Stimulated activated CD4-positive, alpha-beta T cell treated with anti-CD3 and anti-CD28 coated beads, Interleukin-4, amount 100 ng/mL, for 48 hours (primary cell): ENCODE results near the gene RNH1.
"Not testable (repeated sequence)": the region's sequence is repeated elsewhere in the genome, so short reads cannot be mapped to it uniquely, and the experiment has no call there.

Source experiments
- DNase-seq, 2 donors: peaks; one replicate each; pipeline ENCODE4 v3.0.0-alpha.2; 2020; ENCODE audit warnings: low read depth in 2 of 2

RNH1 gene

DNA sequence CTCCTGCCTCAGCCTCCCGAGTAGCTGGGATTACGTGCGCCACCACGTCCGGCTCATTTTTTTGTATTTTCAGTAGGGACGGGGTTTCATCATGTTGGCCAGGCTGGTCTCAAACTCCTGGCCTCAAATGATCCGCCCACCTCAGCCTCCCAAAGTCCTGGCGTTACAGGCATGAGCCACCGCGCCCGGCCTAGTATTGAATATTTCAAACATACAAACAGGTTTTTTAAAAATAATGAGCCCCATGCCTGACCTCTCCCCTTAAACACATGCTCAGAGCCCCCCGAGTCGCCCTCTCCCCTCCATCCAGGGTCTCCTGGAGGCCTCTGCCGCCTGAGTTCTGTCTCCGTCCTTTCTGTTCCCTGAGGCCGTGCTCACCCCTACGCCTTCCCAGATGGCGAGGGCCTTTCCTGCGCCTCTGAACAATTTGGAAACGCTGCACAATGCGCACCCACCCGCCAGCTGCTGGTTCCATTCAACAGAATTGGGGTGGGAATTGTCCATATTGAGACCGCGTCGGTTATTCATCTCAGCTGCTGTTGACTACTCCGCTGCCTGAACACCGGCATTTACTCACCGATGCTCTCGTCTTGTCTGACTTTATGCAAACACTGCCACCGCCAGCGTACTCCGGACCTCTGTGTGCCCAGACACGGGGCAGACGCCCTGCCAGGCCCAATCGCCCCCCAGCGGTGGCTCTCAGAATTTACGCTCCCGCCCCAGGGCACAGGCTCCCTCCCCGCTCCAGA is 13.6 kb upstream of the RNH1 start:
- DNase-seq: no peak

DNA sequence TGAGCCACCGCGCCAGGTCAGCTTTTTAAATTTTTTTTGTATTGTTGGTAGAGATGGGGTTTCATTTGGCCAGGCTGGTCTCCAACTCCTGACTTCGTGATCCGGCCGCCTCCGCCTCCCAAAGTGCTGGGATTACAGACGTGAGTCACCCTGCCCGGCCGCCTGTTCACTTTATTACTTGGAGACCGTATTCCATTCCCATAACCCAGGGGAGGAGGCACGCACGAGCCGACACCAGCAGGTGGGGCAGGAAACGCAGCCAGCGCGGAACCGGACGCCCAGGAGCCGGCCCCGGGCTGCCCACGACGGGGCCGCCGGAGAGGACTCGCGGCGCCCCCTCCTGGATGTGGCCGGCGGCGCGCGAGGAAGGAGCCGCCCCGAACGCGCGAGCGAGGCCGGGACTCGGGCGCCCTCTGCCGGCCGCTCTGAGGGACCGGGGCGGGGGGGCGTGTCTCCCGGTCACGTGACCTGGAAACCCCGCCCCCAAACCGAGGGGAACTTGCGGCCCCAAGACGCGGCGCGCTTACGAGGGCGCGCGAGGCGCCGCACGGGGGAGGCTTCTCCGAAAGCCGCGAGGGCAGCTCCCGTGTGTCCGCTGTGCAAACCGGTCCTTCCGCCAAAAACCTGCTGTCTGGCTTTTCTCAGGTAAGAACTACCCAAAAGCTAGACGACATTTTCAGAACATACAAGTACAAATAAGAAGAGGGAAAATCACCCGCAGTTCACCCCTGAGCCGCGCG is 11.6 kb upstream of the RNH1 start:
- DNase-seq: peak; percentile 76 to 90

DNA sequence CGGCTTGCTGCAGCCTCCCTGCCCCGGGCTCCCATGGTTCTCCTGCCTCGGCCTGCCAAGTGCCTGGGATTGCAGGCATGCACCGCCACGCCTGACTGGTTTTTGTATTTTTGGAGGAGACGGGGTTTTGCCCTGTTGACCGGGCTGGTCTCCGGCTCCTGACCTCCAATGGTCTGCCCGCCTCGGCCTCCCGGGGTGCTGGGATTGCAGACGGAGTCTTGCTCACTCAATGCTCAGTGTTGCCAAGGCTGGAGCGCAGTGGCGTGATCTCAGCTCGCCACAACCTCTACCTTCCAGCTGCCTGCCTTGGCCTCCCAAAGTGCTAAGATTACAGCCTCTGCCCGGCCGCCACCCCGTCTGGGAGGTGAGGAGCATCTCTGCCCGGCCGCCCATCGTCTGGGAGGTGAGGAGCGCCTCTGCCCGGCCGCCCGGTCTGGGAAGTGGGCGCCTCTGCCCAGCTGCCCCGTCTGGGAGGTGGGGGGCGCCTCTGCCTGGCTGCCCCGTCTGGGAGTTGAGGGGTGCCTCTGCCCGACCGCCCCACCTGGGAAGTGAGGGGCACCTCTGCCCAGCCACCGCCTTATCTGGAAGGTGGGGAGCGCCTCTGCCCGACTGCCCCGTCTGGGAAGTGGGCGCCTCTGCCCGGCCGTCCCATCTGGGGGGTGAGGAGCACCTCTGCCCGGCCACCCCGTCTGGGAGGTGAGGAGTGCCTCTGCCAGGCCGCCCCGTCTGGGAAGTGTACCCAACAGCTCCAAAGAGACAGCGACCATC is 10.1 kb upstream of the RNH1 start:
- not testable (repeated sequence) for DNase-seq

DNA sequence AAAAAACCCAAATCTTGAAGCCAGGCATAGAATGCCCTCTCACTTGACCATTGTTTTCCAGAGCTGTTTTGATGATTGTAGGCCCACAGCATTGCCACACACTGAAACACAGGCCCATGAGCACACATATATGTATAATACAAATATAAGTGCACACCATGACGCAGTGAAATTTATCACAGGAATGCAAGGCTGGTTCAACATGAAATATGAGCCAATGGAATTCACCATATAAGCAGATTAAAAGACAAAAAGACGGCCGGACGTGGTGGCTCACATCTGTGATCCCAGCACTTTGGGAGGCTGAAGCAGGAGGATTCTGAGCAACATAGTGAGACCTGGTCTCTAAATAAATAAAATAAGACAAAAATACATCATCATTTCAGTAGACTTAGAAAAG is 9.4 kb upstream of the RNH1 start:
- DNase-seq: no peak

DNA sequence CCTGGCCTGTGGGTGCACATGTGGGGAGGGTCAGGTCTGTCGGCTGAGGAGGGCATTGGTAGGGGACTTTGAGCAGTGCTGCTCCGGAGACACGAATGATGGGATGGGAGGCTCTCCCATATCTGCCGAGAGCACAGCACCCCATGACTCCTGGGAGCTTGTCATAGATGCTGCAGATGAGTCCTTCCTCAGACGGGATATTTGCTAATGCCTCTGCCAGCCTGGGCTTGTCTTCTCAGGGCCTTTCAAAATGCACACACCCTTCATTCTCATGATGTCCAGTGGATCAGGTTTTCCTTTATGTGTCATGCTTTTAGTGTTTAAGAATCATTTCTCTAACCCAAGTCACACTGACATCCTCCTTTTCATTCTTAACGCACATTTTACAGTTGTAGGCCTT is 8.1 kb upstream of the RNH1 start:
- DNase-seq: no peak

DNA sequence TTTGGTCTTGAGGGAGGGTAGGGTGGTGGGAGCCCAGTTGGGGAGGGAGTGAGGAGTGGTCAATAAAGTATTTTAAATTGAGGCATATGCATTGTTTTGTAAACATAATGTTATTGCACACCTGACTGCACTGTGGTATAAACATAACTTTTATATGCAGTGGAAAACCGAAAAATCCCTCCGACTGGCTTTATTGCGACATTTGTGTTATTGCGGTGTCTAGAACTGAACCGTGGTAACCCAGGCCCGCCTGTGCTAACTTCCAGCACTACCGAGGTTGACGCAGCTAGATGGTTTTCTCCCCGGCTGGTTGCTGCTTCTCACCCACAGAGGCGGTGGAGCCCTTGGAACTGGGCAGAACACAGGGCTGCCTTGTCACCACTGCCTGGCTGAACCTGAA is 7.6 kb upstream of the RNH1 start:
- no peak for DNase-seq

DNA sequence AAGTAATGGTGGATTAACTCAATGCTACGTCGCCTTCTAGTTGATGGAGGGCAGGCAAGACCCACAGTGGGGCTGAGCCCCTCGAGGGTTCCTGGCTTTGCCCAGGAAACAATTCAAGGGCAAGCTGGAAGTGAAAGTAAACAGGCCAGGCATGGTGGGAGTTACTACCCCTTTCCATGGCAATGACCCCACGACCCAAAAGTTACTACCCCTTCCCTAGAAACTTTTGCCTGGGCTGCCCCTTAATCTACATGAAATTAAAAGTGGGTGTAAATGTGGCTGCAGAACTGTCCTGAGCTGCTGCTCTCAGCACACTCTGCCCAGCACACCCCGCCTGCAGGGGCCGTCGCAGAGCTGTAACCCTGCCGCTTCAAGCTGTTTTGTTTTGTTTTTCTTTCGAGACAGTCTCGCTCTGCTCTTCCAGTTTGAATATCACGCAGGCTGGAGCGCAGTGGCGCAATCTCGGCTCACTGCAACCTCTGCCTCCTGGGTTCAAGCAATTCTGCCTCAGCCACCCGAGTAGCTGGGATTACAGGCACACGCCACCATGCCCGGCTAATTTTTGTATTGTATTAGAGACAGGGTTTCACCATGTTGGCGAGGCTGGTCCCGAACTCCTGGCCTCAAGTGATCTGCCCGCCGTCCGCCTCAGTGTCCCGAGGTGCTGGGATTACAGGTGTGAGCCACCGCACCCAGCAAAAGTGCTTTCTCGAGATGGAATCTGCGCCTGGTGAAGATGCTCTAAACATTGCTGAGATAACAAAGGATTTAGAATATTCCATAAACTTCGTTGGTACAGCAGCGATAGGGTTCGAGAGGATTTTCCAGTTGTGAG is 5.9 kb upstream of the RNH1 start:
- DNase-seq: no peak

DNA sequence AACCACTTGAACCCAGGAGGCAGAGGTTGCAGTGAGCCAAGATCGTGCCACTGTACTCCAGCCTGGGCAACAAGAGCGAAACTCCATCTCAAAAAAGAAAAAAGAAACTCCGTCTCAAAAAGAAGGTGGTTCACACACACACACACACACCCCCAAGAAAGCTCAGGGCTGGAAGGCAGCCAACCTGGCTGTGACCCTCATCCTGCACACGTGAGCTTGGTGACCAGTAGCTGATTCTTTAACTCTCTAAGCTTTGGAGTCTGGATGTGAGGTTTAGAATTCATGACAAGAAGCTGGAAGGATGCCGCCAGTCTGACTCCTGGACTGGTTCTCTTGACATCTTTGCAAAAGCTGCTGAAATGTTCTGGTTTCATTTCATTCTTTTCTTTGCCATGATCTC is 1.9 kb upstream of the RNH1 start:
- DNase-seq: no peak

DNA sequence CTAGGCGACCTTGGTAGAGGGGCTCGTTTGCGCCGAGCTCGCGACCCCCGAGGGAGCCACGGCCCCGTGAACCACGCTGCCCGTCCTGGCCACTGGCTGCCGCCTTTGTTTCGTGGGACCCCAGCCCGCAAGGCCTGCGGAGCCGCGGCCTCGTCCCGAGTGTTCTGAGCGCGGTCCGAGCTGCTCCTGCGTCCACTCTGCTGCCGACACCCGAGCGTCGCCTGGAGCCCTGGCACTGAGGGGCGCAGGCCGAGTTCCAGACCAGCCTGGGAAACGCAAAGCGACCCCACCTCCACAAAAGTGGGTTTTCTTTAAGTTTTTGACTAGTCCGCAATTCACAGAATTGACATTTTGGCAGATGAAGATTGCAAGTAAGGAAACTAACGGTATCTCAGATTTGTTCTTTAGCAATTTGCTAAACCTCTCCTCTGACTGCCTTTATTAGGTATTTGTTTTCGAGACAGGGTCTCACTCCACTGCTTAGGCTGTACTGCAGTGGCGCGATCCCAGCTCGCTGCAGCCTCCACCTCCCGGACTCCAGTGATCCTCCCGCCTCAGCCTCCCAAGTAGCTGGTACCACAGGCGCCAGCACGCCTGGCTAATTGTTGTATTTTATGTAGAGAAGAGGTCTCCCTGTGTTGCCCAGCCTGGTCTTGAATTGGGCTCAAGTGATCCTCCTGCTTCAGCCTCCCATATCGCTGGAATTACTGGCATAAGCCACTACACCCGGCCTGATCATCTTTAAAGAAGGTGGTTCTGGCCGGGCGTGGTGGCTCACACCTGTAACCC is 879 bp upstream of the RNH1 start:
- DNase-seq: no peak

DNA sequence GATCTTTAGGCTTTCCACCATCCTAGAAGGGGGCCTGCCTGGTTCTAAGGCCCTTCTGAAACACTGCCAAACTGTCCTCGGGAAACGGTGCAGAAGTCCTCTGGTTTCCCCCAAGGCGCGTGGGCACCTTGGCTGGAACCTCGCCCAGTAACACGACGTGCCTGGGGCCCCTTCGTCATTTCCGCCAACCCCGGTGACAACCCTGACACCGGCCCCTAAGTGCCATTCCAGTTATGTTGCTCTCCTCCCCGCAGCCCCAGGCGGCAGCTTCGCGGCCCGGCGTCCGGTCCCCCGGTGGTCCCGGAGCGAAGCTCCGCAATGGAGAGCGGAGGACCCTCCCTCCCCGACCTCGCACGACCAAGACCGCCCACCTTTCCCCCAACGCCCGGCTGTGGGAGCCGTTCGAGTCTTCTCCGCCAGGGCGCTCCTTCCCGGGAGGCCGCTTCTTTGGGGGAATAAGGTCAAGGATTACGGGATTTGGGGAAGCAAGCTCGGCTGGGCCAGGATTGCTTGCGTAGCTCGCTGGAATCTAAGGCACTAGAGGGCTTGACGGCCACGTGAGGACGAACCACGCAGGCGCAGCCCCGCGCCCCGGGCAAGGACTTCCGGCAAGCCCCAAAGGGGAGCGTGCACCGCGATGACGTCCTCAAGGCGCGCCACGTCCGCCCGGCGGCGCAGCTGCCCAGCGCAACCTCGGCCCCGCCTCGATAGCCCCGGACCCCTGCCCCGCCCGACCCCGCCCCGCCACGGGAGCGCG is 626 bp downstream of the RNH1 start:
- peak; percentile 96 to 98 for DNase-seq

DNA sequence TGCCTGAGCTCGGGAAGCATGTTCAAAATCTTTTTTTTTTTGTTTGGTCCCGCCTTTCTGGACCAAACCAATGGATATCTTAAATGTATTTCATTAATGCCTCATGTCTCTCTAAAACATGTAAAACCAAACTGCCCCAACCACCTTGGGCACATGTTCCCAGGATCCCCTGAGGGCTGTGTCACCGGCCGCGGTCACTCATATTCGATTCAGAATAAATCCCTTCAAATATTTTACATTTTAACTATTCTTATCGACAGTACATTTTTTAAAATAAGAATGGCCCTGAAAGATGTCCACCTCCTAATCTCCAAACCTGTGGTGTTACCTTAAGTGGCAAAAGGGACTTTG is 2.1 kb downstream of the RNH1 start:
- no peak for DNase-seq

DNA sequence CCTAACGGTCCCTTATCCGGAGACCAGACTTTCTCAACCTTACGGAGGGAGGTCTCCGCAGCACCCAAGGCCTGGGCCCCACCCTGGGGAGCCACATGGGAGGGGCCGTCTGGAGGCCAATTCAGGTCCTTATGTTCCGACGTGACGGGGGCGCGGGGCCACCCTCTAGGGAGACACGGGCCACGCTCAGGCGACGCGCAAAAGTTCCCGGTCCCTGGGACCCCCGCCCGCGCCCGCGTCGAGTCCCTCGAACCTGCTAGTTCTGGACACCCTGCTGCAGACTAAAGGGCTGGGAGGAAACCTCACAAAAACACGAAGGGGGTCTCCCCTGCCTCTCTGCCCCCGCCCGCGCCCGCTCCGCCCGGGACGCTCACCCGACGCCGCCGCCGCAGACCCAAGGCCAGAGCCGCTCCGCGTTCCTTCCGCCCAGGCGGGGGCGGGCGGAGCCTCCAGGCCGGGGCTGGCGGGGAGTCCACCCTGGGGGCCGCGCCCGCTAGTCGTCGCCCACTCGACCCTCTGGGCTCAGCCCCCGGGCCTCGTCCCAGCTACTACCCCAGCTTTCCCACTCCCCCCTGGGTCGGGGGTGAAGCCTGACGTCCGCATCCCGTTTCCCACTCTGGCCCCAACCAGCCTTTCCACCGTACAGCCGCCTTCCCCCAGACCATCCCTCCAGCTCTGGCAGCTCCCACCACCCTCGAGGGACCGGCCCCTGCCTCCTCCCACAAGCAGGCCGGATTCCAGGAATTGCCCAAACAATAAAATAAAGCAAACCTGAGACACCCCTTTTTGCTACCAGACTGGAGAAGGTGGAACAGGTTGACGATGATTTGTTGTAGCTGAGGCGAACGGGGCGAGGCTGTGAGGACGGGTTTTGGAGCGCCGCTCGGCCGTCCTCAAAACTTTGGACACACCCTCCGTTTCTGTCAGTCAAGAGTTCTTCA is 2.7 kb downstream of the RNH1 start:
- DNase-seq: no peak

DNA sequence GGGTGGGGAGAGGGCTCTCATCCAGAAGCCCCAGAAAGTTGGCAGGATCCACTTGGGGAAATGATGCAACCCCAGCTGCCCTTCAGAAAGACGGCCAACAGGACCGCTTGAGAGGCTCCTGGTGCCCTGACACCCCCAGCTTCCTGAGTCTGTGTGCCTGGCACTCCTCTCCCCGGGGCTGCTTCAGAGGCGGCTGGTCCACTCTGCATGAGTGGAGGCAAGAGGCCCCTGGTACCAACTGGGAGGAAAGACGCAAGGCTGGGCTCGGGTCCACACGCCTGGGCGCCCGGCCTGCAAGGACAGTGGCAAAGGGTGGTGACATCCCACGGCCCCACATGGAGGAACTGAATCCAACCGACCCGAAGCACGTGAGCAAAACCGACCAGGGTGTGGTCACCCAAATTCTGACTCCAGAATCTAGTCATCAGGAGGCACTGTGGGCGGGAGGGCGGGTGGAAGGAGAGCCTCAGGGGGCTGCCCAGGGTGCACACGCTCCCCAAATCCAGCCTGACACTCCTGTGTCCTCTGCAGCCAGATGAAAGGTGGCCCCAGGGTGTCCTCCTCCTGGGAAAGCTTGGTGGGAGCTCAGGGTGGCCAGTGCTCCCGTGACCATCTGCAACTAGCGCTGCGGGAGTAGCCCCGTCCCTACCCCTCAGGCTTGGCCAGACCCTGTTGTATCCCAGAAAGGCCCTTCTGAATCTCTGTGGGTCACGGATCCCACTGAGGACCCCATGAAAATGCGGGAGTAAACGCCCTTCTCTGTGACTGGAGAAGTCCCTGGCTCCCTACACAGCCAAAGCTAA is 3.7 kb downstream of the RNH1 start:
- DNase-seq: peak in 1 of 2 donors; percentile 36

DNA sequence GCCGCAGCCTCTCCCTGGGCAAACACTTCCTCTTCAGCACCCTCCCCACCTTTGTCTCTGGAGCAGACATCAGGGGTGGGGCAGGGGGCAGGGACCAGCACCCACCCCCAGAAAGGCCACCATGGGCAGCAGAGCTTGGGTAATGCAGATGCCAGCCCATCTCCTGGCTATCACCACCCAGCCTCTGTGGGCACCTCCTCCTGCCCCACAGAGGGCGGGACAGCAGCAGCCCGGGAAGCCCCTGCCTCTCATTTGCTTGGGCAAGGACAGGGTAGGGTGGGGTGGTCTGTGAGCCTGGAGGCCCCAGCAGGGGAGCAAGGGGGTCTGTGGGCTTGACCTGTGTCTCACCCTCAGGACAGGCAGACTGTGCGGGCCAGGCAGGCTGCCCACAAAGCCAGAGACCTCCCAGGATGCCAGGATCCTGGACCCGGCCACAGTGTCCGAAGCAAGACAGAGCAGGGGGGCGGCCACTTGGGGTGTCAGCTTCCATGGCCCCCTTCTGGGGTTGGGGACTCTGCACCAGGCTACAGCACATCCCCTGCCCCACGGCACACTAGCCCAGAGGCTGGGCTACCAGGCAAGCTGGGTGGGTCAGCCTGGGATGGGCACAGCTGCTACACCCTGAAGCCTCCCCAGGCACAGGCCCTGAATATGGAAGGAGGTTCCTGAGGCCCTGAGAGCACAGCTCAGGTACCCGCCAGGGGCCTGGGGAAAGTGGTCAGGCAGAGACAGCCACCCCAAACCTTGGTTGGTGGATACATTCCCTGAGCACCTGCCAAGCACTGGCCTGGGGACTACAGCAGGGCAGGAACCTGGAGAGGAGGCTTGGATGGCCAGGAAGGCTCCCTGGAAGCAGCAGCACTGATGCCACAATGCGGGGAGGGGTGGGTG is 4.5 kb downstream of the RNH1 start:
- no peak for DNase-seq

DNA sequence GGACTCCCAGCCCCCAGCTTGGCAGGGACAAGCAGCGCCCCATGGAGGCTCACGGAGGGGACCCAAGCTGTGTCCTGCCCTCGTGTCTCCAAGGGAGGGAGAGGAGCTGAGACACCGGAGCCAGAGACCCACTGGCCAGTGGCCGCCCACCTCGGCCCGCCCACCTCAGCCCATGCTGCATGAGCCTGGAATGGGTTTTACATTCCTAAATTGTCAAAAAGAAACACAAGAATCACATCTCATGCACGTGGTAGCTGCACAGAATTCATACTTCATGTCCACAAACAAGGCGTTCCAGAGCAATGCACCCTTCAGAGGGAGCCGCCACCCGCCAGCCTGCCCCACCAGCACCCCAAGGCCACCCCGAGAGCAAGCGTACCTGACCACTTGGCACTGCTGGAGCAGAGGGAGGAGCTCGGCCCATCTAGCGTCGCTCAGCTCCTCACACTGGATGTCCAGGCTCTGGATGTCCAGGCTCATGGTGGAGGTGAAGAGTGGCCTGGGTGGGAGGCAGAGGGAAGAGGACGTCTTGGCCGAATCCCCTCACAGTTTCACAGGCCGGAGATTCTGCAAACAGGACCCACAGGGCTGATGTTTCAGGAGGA is 5.3 kb downstream of the RNH1 start:
- DNase-seq: no peak

DNA sequence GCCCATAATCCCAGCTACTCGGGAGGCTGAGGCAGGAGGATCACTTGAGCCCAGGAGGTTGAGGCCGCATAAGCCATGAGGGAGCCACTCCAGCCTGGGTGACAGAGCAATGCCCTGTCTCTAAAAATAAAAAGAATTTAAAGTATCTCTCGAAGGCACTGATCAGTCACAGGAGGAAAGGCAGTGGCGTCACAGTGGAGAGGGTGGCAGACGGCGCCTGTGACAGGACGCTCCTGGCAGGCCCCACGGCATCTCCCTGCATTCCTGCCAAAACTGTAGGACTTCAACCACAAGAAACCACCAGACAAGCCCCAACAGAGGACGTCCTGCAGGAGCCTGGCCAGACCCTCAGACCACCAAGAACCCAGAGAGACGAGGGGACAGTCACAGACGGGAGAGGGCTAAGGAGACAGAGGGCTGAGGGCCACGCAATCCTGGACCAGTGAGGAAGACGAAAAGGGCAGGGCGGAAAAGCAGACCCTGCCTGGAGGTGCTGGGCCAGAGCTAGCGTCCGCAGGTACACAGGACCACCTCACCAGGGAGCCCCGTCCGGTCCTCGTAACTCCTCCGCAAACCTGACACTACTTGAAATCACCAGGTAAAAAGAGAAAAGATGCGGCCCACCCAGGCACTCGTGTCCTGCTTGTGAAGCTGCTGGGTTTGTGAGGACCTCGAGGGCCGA is 5.9 kb downstream of the RNH1 start:
- no peak for DNase-seq
